Endothelial cell of umbilical vein (primary cell): Measurements from ENCODE around the gene CACNA1B. TPM values are rescaled to one million over a fixed set of nuclear protein-coding genes. Genes with fewer than 3 reads are reported as not detected.

Source experiments
- BruUV-seq: library from RNA; stranded (reverse); fragments of 400-500 nt; replicated peaks from 2 replicates; lab custom pipeline; 2021; lab: Mats Ljungman, UMichigan
- CTCF ChIA-PET: fragments of 300-600, 350-600 bp; sonication (Branson Sonifier 250); formaldehyde crosslinking; loops from one replicate; lab custom pipeline; 2021; ENCODE audit warnings: antibody characterized with exemption, inconsistent platforms; lab: Charles Lee
- POLR2A ChIA-PET: fragments of 300-600, 350-600 bp; sonication (Branson Sonifier 250); formaldehyde crosslinking; loops from one replicate; lab custom pipeline; 2021; ENCODE audit warnings: antibody characterized with exemption, inconsistent platforms; lab: Charles Lee
- DNase-seq: peaks from one replicate; pipeline ENCODE4 v3.0.0-alpha.2; 2011; ENCODE audit warnings: low read depth, low spot score
- FAIRE-seq: peaks from 2 replicates; lab custom pipeline; 2011; peaks lifted over from hg19 to GRCh38; lab: Jason Lieb, UNC
- H2AFZ ChIP-seq: 2 replicates; pipeline ENCODE4 v1.6.0; 2012; ENCODE audit warnings: low read depth, low read length, control low read depth, inconsistent platforms
- H3K27ac ChIP-seq: 2 replicates; pipeline ENCODE4 v1.5.1; 2011; ENCODE audit warnings: low read depth, mild to moderate bottlenecking, control low read depth, low read length, moderate library complexity; ENCODE audit not compliant: insufficient read depth
- H3K27me3 ChIP-seq, 2 experiments: 2 replicates each; pipeline versions ENCODE4 v1.6.0 to v1.6.1; 2011; ENCODE audit warnings: low read length in 2 of 2, mixed read lengths in 1 of 2; ENCODE audit not compliant: control insufficient read depth in 2 of 2, insufficient read depth in 2 of 2
- H3K36me3 ChIP-seq, 2 experiments: 2 replicates in 1 of 2; 3 replicates in 1 of 2; pipeline ENCODE4 v1.5.1; 2011; ENCODE audit warnings: low read length in 2 of 2, mild to moderate bottlenecking in 1 of 2, moderate library complexity in 1 of 2; ENCODE audit not compliant: control insufficient read depth in 2 of 2, insufficient read depth in 2 of 2; ENCODE audit errors: extremely low read depth in 1 of 2
- H3K4me1 ChIP-seq: 3 replicates; pipeline ENCODE4 v1.5.1; 2011; ENCODE audit warnings: mild to moderate bottlenecking, low read length; ENCODE audit not compliant: control insufficient read depth, insufficient read depth; ENCODE audit errors: extremely low read depth
- H3K4me2 ChIP-seq: 2 replicates; pipeline ENCODE4 v1.6.1; 2011; ENCODE audit warnings: low read length, control low read depth, mixed read lengths; ENCODE audit not compliant: insufficient read depth
- H3K4me3 ChIP-seq, 3 experiments: fragments of 200-600 bp in 1 of 3; sonication (generic), shearing (Covaris generic) in 1 of 3; replicated peaks in 1 of 3; 2 replicates each; pipeline ENCODE4 v1.5.1; 2011 to 2016; ENCODE audit warnings: control low read depth in 3 of 3, low read length in 3 of 3, mild to moderate bottlenecking in 2 of 3, inconsistent platforms in 1 of 3, low read depth in 1 of 3, moderate library complexity in 1 of 3; ENCODE audit not compliant: insufficient read depth in 1 of 3
- H3K79me2 ChIP-seq: 2 replicates; pipeline ENCODE4 v1.6.0; 2012; ENCODE audit warnings: low read length, inconsistent platforms; ENCODE audit not compliant: control insufficient read depth, insufficient read depth
- H3K9ac ChIP-seq: replicated peaks from 2 replicates; pipeline ENCODE3; 2011; ENCODE audit warnings: low read length, control low read depth; ENCODE audit not compliant: insufficient read depth; ENCODE audit errors: extremely low read depth
- H3K9me1 ChIP-seq: replicated peaks from 3 replicates; pipeline ENCODE4 v1.6.0; 2011; ENCODE audit warnings: mild to moderate bottlenecking, low read length; ENCODE audit not compliant: control insufficient read depth, insufficient read depth; ENCODE audit errors: extremely low read depth
- H3K9me3 ChIP-seq: replicated peaks from 2 replicates; pipeline ENCODE4 v1.5.1; 2012; ENCODE audit warnings: low read length, inconsistent platforms; ENCODE audit not compliant: control insufficient read depth, insufficient read depth
- H4K20me1 ChIP-seq: replicated peaks from 2 replicates; pipeline ENCODE3; 2011; ENCODE audit warnings: mild to moderate bottlenecking, low read length; ENCODE audit not compliant: control insufficient read depth, insufficient read depth; ENCODE audit errors: extremely low read depth
- EZH2 ChIP-seq: IDR thresholded peaks from 2 replicates; pipeline ENCODE4 v1.6.1; 2012; ENCODE audit warnings: borderline replicate concordance, low read depth, mild to moderate bottlenecking, moderate library complexity, low read length, inconsistent platforms; ENCODE audit not compliant: severe bottlenecking
- FOS ChIP-seq: IDR thresholded peaks from 2 replicates; pipeline ENCODE4 v1.6.1; 2011; ENCODE audit warnings: mild to moderate bottlenecking, low read length, moderate library complexity, borderline replicate concordance; ENCODE audit not compliant: insufficient read depth
- GATA2 ChIP-seq: IDR thresholded peaks from 2 replicates; pipeline ENCODE4 v1.7.0; 2011; ENCODE audit warnings: low read depth, mild to moderate bottlenecking, moderate library complexity, mixed read lengths, low read length; ENCODE audit not compliant: insufficient read length, insufficient read depth
- JUN ChIP-seq: IDR thresholded peaks from 2 replicates; pipeline ENCODE4 v1.6.1; 2011; ENCODE audit warnings: borderline replicate concordance, low read depth; ENCODE audit not compliant: insufficient read length, insufficient read depth
- MYC ChIP-seq: IDR thresholded peaks from one replicate; pipeline ENCODE4 v1.6.1; 2011; ENCODE audit warnings: mild to moderate bottlenecking, low read depth, low read length
- POLR2A ChIP-seq: IDR thresholded peaks from 2 replicates; pipeline ENCODE4 v1.6.1; 2012; ENCODE audit warnings: low read depth, mild to moderate bottlenecking, control low read depth, low read length
- POLR2AphosphoS5 ChIP-seq: IDR thresholded peaks from 2 replicates; pipeline ENCODE4 v1.6.1; 2012; ENCODE audit warnings: low read depth, mild to moderate bottlenecking, control low read depth, low read length, moderate library complexity; ENCODE audit not compliant: insufficient read depth
- dilution Hi-C: fragments of 300-500 bp; cut with MboI; formaldehyde crosslinking; loops from one replicate; pipeline ENCODE4 v1.15.0; 2019; ENCODE audit warnings: low sequenced_read_pairs; ENCODE audit not compliant: extremely low pct_ligation_motif_present
- intact Hi-C: fragments of 100-400 bp; cut with micrococcal nuclease; formaldehyde crosslinking; loops from one replicate; pipeline ENCODE4 v1.10.0; 2022
- polyA plus RNA-seq, 4 experiments: library from polyadenylated mRNA; depleted of rRNA in 3 of 4; stranded (reverse) in 3 of 4; unstranded in 1 of 4; fragments of >200 nt; gene quantifications; 2 replicates each; pipeline versions ENCODE4 v1.2.1 to v1.2.3, GENCODE V29; 2011 to 2012; ENCODE audit warnings: missing spikeins in 1 of 4
- total RNA-seq: library from RNA; stranded (reverse); gene quantifications from 2 replicates; pipeline ENCODE4 v1.2.3, GENCODE V29; 2021
- TF ChIP-seq, protein P1 (sequence below), 2 donors: IDR thresholded peaks; 1 replicate in 1 of 2; 2 replicates in 1 of 2; pipeline ENCODE4 v1.5.1; 2011; ENCODE audit warnings: low read length in 2 of 2, mild to moderate bottlenecking in 2 of 2, moderate library complexity in 2 of 2, control low read depth in 1 of 2, inconsistent platforms in 1 of 2, low read depth in 1 of 2; ENCODE audit not compliant: insufficient read depth in 1 of 2; ENCODE audit errors: extremely low read depth in 1 of 2
- TF ChIP-seq, protein P2 (sequence below): IDR thresholded peaks from 2 replicates; pipeline ENCODE4 v1.6.1; 2011; ENCODE audit not compliant: insufficient read depth, insufficient read length

Gene CACNA1B
- total and polyA plus RNA-seq, 2 donors (not counting 3 experiments of a cell fraction or from before 2014, with no cell fraction given): 0.11 to 0.41 TPM

DNA sequence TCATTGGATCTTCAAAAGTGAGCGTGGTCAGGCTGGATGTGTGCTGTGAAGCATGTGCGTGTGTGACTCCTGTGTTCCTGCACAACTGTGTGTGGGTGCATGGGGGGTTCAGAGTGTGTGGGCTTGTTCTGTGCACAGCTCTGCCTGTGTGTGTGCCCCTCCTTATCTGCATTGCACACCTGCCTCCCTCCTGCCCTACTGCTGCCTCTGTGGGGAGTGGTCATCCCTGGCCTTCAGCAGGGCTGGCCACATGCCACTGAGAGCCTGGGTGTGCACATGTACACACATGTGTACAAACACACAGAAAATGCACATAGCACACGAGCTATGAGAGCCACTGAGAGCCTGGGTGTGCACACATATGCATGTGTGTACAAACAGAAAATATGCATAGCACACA, 92.1 kb downstream of the CACNA1B start:
- H3K9ac ChIP-seq: no peak overlapping the region
- ChIA-PET CTCF (no interaction called here), POLR2A (no interaction called here)
- intact Hi-C loops (no loop called here), dilution Hi-C loops (no loop called here)
- H3K79me2 ChIP-seq: no peaks in the 10 kb centered on the region
- H3K9me1 ChIP-seq: no peaks in the 10 kb centered on the region
- H3K36me3 ChIP-seq: no peaks in the 10 kb centered on the region
- no peak overlapping the region for H3K4me2 ChIP-seq
- FAIRE-seq (no peak), DNase-seq (no peak)
- H4K20me1 ChIP-seq: no peaks in the 10 kb centered on the region
- H3K27ac ChIP-seq: no peak overlapping the region
- no peak for TF ChIP-seq POLR2A
- no peak for TF ChIP-seq JUN
- TF ChIP-seq GATA2: no peak
- TF ChIP-seq POLR2AphosphoS5: no peak
- TF ChIP-seq FOS: no peak
- TF ChIP-seq MYC: no peak
- TF ChIP-seq EZH2: no peak
- TF ChIP-seq, protein P1, sequence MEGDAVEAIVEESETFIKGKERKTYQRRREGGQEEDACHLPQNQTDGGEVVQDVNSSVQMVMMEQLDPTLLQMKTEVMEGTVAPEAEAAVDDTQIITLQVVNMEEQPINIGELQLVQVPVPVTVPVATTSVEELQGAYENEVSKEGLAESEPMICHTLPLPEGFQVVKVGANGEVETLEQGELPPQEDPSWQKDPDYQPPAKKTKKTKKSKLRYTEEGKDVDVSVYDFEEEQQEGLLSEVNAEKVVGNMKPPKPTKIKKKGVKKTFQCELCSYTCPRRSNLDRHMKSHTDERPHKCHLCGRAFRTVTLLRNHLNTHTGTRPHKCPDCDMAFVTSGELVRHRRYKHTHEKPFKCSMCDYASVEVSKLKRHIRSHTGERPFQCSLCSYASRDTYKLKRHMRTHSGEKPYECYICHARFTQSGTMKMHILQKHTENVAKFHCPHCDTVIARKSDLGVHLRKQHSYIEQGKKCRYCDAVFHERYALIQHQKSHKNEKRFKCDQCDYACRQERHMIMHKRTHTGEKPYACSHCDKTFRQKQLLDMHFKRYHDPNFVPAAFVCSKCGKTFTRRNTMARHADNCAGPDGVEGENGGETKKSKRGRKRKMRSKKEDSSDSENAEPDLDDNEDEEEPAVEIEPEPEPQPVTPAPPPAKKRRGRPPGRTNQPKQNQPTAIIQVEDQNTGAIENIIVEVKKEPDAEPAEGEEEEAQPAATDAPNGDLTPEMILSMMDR (IDR thresholded peaks at IDR 0.05; ENCODE audit: extremely low read depth in 1 of 2, insufficient read depth in 1 of 2, low read depth in 1 of 2, low read length in 2 of 2): no peak
- TF ChIP-seq, protein P2, sequence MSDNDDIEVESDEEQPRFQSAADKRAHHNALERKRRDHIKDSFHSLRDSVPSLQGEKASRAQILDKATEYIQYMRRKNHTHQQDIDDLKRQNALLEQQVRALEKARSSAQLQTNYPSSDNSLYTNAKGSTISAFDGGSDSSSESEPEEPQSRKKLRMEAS: no peak
- no peaks in the 10 kb centered on the region for H3K4me1 ChIP-seq
- no peaks in the 10 kb centered on the region for H3K9me3 ChIP-seq
- H3K27me3 ChIP-seq: no peaks in the 10 kb centered on the region
- no peak overlapping the region for H2AFZ ChIP-seq
- BruUV-seq: no TSS peak
- no peak overlapping the region for H3K4me3 ChIP-seq
